ENCODE measurements around the gene RSPO4. TPM values are rescaled to one million over a fixed set of nuclear protein-coding genes. Genes with fewer than 3 reads are reported as not detected.

The RSPO4 gene
- total and polyA plus RNA-seq, 2 of the 8 experiments (the other 6 are each of a cell fraction or from before 2014, with no cell fraction given): 3.4 to 6.4 TPM

DNA sequence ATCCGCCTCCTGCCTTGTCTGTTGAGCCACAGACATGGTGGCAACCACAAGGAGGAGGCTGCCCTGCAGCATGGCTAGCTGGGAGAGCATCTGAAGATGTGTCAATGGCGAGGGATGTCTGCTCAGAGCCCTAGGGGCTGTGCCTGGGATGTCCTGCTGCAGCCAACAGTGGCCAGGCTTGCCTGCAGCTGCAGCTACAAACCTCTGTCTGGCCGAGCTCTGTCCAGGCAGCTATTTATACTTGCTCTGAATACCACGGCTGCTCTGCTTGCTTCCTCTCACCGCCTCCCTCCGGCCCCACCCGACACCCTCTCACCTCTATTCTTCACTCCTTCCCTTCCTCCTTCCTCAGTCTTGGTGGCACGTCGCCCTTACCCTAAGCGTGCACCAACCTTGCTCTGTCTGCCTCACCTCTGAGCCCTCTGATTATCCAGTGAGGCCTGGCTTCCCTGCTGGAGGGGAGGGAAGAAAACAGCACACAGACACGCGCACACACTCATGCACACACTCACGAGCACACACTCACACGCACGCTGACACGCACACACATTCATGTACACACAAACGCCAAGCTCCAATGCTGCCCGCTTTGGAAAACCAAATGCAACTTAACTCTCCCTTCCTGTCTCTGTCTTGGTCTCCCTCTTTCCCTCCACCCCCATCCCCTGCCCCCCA is 85.8 kb downstream of the RSPO4 start, which contains the start of gene ANGPT4:
Gene ANGPT4 (minus strand): TSS at position 210 of the 675 bp plus-strand sequence. CDS start 120 bp downstream, at position 90.
- no peak within 1 kb of the TSS; the same call in 1 of the 2 replicates for H4K8ac ChIP-seq (ENCODE audit: extremely low read depth, insufficient read depth, low read length)
- peaks cover 0 to 3% (median 0%) of the 10 kb centered on the region in 4 experiments; a peak in 1 of 7 replicates for H3K27me3 ChIP-seq (replicated peaks in 1 of 4; ENCODE audit: control insufficient read depth in 3 of 4, extremely low read depth in 1 of 4, insufficient read depth in 3 of 4, low read length in 3 of 4)
- peak within 1 kb of the TSS; percentile 57 to 58 for H3K4me2 ChIP-seq (ENCODE audit: insufficient read depth in 1 of 2, low read depth in 2 of 2, low read length in 2 of 2)
- no peak within 1 kb of the TSS for H2BK120ac ChIP-seq (replicated peaks; ENCODE audit: low read depth, low read length)
- no peak within 1 kb of the TSS for H3K27ac ChIP-seq (ENCODE audit: low read depth, low read length)
- peak within 1 kb of the TSS; percentile 85 for H3K18ac ChIP-seq (ENCODE audit: extremely low read depth, low read length)
- H3K23me2 ChIP-seq (ENCODE audit: low read depth, low read length): no peaks in the 10 kb centered on the region; the same call in 1 of the 2 replicates
- H3K36me3 ChIP-seq (ENCODE audit: control insufficient read depth in 2 of 4, insufficient read depth in 4 of 4, low read length in 3 of 4): no peaks in the 10 kb centered on the region
- peak within 1 kb of the TSS; percentile 95; the same call in 1 of the 2 replicates for H2BK12ac ChIP-seq (ENCODE audit: low read depth, low read length)
- no peaks in the 10 kb centered on the region for H3K79me2 ChIP-seq (ENCODE audit: control insufficient read depth in 1 of 2, insufficient read depth in 2 of 2, low read length in 2 of 2)
- no peaks in the 10 kb centered on the region for H3K9me3 ChIP-seq (ENCODE audit: insufficient read depth in 2 of 2, low read depth in 1 of 2, low read length in 1 of 2)
- no peak within 1 kb of the TSS; a peak in 1 of 7 replicates for H3K9ac ChIP-seq (replicated peaks in 1 of 4; ENCODE audit: extremely low read depth in 1 of 4, low read depth in 3 of 4, low read length in 3 of 4)
- H4K91ac ChIP-seq (replicated peaks; ENCODE audit: insufficient read length, low read length): peak within 1 kb of the TSS; percentile 50
- DNase-seq (ENCODE audit: low read depth in 1 of 2, low spot score in 2 of 2): no peak
- H2BK20ac ChIP-seq (ENCODE audit: low read length): peak within 1 kb of the TSS; percentile 88; the same call in 1 of the 2 replicates
- peak within 1 kb of the TSS; percentile 48; the same call in 1 of the 2 replicates for H2BK5ac ChIP-seq (ENCODE audit: low read depth, low read length)
- no peak within 1 kb of the TSS for H3K23ac ChIP-seq (ENCODE audit: insufficient read length)
- ChIA-PET CTCF (ENCODE audit: partially characterized antibody) (interaction anchor here (0.5 to 2.0 kb wide), 14 partner anchors 10 to 1755 kb away, joined by 3 to 6 read pairs (median 4); no protein-coding TSS in a partner anchor), POLR2A (ENCODE audit: partially characterized antibody) (interaction anchor here (1.0 kb wide), 1 partner anchor 11 kb away, joined by 3 read pairs; no protein-coding TSS in a partner anchor)
- H3K4ac ChIP-seq (replicated peaks; ENCODE audit: insufficient read length, low read depth, low read length): peak within 1 kb of the TSS; percentile 25
- H2AK5ac ChIP-seq (ENCODE audit: low read depth, low read length): peak within 1 kb of the TSS; percentile 60; the same call in 1 of the 2 replicates
- H3K14ac ChIP-seq (ENCODE audit: insufficient read length): no peak within 1 kb of the TSS
- H3K79me1 ChIP-seq (ENCODE audit: low read depth, low read length): no peaks in the 10 kb centered on the region
- no peak within 1 kb of the TSS for H3K56ac ChIP-seq (replicated peaks; ENCODE audit: insufficient read length, low read depth, low read length)
- H2BK15ac ChIP-seq (ENCODE audit: low read length): no peak within 1 kb of the TSS
- H3K4me1 ChIP-seq (replicated peaks in 1 of 4; ENCODE audit: control insufficient read depth in 3 of 4, insufficient read depth in 4 of 4, low read length in 3 of 4): peaks cover 0 to 16% (median 5%) of the 10 kb centered on the region in 4 experiments; a peak in 4 of 7 replicates
- H4K5ac ChIP-seq (ENCODE audit: insufficient read length, low read depth, low read length): no peak within 1 kb of the TSS
- no peaks in the 10 kb centered on the region for H4K20me1 ChIP-seq (replicated peaks in 1 of 2; ENCODE audit: control insufficient read depth in 1 of 2, insufficient read depth in 2 of 2, low read length in 2 of 2)
- no peak for FAIRE-seq
- 81% methylated on average over 14 of the region's 18 CpGs; no CpG with 5 or more reads in 1 of the 2 experiments for WGBS, 2 experiments (ENCODE audit: extremely low coverage in 1 of 2, insufficient coverage in 1 of 2, insufficient read length in 1 of 2, insufficient replicate concordance in 2 of 2, low coverage in 1 of 2, low lambda C conversion rate in 2 of 2, missing lambda C conversion rate in 1 of 2)
- no peak for TF ChIP-seq NANOG (IDR thresholded peaks at IDR 0.05; ENCODE audit: insufficient read depth, low read depth, low read length, poor library complexity, severe bottlenecking)
- H2AFZ ChIP-seq (ENCODE audit: low read length): peak within 1 kb of the TSS; percentile 49
- no peak within 1 kb of the TSS for H3K4me3 ChIP-seq (ENCODE audit: extremely low read depth in 1 of 4, insufficient read depth in 2 of 4, low read depth in 3 of 4, low read length in 4 of 4)

Data from H1 (cell line).